ENCODE measurements around the gene PRADC1.

DNA sequence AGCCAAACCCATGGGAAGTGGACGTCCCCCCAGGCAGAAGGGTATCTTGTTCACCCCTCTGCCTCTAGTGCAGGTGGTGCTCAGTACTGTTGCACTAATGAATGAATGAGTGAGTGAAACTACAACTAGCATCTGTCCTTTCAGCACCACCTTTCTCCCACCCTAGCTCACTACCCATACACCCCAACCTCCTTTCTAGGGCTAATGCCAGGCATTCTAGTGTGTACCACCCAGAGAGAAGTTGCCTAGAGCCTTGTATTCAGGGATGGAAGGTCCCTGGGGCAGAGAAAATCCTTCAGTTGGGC, 23.5 kb upstream of the PRADC1 start:
- TF ChIP-seq POLR2A (IDR thresholded peaks at IDR 0.05), result no peak
- no peak for TF ChIP-seq EP300 (IDR thresholded peaks at IDR 0.05)
- TF ChIP-seq, protein P1, sequence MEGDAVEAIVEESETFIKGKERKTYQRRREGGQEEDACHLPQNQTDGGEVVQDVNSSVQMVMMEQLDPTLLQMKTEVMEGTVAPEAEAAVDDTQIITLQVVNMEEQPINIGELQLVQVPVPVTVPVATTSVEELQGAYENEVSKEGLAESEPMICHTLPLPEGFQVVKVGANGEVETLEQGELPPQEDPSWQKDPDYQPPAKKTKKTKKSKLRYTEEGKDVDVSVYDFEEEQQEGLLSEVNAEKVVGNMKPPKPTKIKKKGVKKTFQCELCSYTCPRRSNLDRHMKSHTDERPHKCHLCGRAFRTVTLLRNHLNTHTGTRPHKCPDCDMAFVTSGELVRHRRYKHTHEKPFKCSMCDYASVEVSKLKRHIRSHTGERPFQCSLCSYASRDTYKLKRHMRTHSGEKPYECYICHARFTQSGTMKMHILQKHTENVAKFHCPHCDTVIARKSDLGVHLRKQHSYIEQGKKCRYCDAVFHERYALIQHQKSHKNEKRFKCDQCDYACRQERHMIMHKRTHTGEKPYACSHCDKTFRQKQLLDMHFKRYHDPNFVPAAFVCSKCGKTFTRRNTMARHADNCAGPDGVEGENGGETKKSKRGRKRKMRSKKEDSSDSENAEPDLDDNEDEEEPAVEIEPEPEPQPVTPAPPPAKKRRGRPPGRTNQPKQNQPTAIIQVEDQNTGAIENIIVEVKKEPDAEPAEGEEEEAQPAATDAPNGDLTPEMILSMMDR (IDR thresholded peaks at IDR 0.05), result no peak

All from tibial nerve (tissue), 4 donors.